8988T (cell line): ENCODE measurements around the gene DLST.
A peak's percentile ranks its signal among the peaks of the same experiment; 100 is the strongest.

ENCODE experiments used
- DNase-seq: peaks from one replicate; pipeline ENCODE4 v3.0.0; 2011

The DLST gene

DNA sequence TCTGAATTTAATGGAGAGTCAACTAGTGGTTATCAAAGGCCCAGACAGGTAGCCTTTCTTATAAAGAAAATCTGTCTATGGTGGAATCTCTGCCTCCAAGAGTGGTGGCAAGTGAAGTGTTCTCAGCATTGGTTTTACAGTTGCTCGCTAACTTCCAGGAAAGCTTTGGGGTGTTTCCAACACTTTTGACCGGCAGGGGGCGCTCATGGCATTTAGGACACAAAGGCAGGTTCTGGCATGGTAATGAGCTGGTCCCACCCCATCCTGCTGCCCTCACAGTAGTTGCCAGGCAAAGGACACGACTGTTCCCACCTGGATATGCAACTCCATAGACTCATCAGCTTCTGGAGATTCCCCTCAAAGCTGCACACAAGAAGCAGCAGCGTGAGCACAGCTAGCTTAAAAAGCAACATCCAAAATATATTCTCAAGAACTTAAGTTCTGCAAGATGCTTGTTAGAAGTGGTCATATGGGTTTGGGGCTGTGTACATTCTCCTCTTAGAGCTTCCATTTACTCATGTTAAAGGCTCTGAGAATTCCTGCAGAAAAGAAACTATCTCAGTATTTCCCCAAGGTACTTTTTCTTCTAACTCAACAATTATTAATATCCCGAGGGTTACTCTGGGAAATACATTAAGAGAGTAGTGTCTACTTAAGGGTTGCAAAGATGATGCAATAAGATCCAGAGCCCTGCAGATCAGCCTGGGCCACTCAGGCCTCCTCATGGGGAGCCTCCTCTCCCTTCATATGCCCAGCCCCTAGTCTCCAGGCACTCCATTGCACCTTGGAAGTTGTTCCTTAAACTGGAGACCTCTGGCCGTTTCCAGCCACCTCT, 20.6 kb upstream of the DLST start:
- DNase-seq = peak; percentile 47

- DNase-seq = no peak
Measured at GRCh38 chr14:74861734-74862090, 20.0 kb upstream of the DLST start.

DNA sequence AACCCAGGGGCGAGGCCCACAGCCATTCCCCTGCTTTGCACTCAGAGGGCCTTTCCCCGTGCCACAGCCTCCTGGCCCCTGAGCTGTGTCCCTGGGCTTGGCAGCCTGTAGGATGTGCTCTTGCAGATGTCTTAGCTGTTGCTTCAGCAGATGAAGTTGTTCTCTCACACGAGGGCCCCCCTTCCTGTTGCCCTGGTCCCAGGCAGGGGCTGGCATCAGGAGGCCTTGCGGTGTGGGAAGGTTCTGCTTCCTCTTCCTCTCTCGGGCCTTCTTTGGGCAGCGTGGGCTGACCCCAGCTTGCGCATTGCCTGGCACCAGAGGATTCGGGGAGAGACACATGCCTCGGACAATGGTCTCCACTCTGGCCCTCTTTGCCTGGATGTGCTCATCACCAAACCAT, 18.4 kb upstream of the DLST start:
- DNase-seq = no peak

DNA sequence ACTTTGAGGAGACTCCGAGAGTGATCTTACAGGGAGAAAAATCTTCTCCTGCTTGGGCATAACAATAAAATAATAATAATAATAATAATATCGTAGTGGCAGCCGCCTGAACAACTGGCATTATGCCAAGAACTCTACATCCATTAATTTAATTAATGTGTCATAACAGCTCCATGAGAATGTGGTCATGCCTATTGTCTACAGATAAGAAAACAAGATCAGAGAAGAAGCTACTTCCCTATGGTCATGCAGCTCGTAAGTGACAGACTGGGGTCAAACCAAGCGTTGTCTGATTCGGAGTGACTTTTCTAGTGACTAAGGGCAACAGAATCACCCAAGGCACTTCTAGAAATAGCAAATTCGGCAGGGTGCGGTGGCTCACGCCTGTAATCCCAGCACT, 17.5 kb upstream of the DLST start:
- DNase-seq = no peak

GRCh38 chr14:74865156-74865555, 16.6 kb upstream of the DLST start:
- no peak for DNase-seq

GRCh38 chr14:74866708-74867389, 14.9 kb upstream of the DLST start:
- DNase-seq = no peak

GRCh38 chr14:74867673-74868072, 14.0 kb upstream of the DLST start:
- DNase-seq = no peak

- DNase-seq = no peak
Measured at GRCh38 chr14:74868739-74869138, 13.0 kb upstream of the DLST start.

DNA sequence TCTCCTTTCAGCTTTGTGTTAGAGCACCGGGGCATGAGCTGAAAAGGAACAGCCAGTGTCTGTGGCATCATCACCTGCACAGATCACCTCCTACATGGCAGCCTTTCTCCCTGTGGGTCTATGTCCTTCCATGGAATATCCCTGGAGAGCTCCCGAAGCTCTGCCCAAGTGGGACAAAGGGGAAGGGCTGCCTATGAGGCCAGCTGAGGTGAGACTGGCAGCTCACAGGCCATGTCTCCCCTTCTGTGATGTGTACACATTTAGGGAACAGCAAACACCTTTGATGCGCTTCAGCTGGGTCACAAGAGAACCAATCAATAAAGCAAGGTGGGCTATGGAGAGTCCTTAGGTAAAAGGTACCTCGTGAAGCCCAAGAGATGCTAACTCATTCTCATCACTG, 9.9 kb upstream of the DLST start:
- DNase-seq = no peak

DNA sequence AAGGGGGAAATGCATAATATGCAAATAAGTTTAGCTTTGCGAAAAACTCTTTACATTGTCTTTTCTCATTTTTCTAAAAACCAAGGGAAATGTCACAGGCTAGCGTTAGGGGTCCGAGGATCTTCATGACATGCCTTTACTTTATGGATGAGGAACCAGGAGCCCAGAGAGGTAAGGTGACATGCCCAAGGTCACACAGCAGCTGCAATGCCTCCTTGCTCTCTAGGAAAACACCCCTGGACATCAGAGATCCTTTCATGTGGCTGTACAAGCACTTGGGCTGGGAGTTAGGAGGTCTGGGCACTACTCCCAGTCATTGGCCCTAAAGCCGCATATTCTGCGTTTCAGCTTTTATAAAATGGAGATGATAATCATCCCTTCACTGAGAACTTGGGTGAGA, 6.5 kb upstream of the DLST start:
- DNase-seq = no peak

GRCh38 chr14:74875941-74876913, 5.5 kb upstream of the DLST start, which contains the start of gene PROX2:
Gene PROX2, minus strand, starts transcription at chr14:74876145. Its CDS starts 12,311 bp downstream, at chr14:74863834.
- no peak for DNase-seq

DNA sequence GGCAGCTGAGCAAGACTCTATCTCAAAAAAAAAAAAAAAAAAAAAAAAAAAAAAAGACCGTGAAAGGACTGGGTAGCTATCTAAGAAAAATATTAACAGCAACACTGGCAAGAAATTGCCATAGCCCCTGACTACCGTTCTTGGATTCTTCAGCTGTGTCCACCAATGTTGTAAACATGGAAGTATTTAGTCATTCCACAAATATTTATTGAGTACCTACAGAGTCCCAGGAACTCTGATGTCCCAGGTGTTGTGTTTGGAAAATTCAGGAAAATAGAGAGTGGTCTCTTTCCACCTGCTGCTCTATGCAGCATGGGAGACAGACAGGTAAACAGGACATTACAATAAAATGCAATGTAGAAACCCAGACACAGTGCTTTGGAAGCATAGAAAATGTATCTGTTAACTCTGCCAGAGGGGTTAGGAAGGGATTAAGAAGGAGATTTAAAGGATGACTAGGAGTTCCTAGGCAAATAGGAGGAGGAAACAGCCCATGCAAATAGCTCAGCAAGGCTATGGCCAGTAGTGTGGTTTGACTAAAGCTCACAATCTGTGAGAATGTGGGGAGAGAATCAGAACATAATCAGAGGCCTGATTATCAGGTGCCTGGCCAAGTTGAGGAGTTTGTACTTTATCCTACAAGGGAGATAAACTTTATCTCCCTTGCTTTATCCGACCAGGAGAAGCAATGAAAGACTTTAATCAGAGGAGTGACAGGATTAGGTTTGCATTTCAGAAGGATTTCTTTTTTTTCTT, 2.1 kb upstream of the DLST start:
- no peak for DNase-seq

GRCh38 chr14:74882103-74882920, 596 bp downstream of the DLST start:
- peak; percentile 51 for DNase-seq

DNA sequence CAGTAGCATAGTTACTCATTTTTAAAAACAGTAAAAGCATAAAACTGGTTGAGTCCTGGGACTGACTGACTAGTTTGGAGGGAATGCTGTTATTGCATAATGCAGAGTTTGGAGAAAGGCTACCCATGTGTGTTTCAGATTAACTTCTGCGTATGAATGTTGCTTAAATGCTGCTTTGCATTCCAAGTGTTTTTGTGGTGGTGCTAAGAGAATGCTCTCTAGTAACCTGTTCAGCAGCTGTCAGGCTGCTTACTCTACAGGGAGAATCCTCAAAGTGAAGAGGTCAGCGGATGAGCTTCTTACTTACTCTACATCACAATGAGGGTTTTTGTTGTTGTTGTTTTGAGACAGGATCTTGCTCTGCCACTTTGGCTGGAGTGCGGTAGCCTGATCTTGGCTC, 4.3 kb downstream of the DLST start:
- DNase-seq = no peak

DNA sequence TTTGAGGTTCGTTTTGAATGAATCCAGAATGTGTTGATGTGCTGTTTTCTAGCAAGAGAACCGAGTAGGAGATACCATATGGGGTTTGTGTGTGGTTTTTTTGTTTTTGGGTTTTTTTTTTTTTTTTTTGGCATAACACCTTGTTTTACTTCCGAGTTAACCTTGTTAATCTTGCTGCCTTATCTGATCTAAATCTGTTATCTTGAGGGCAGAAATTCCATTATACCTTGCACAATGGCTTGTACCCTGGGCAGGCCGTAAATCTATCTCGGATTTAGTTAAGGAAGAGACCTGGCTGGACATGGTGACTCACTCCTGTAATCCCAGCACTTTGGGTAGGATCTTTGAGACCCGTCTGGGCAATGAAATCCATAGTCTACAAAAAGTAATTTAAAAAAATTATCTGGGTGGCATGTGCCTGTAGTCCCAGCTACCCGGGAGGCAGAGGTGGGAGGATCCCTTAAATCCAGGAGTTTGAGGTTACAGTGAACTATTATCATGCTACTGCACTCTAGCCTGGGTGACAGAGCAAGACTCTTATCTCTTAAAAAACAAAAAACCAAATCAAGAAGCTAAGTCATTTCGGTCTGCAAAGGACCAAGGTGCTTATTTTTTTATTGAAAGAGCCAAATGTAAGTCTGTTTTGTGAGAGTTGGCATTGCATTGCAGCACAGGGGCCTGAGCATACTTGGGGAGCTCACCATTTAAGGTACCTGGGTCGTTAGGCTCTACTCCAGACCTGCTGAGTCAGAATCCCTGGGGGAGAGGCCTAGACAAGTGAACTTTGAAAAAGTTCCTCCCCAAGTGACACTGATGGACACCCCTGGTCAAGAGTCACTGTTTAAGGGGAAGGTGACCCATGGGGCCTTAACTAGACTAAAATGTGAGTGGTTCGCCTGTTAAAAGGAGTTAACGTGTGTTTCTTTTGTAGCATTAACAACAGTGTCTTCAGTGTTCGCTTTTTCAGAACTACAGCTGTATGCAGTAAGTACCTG, 6.7 kb downstream of the DLST start:
- DNase-seq = no peak

- DNase-seq = no peak
Measured at GRCh38 chr14:74890262-74890661, 8.5 kb downstream of the DLST start.

DNA sequence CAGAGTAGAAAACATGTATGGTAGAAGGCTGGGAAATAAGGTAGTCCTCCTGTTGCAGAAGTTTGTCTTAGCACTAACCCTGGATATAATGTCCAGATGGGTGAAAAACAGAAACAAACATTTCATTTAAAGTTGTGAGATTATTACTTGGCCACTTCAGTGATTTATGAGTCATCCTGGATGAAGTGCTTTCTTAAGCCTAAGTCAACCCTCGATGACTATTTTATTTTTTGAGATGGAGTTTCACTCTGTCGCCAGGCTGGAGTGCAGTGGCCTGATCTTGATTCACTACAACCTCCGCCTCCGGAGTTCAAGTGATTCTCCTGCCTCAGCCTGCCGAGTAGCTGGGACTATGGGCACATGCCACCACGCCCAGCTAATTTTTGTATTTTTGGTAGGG, 10.2 kb downstream of the DLST start:
- DNase-seq = no peak

DNA sequence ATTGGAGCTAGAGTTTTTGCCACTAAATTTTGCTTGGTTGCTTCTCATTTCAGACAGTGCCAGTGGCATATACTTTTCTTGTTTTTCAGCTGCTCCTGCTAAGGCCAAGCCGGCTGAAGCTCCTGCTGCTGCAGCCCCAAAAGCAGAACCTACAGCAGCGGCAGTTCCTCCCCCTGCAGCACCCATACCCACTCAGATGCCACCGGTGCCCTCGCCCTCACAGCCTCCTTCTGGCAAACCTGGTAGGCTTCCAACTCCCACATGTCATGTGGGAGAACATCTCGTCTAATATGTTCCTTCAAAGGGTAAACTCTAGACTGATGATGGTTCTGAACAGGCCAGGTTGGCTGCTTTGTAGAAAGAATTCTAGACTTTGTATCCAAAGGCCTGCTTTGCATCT, 11.0 kb downstream of the DLST start:
- DNase-seq = no peak

DNA sequence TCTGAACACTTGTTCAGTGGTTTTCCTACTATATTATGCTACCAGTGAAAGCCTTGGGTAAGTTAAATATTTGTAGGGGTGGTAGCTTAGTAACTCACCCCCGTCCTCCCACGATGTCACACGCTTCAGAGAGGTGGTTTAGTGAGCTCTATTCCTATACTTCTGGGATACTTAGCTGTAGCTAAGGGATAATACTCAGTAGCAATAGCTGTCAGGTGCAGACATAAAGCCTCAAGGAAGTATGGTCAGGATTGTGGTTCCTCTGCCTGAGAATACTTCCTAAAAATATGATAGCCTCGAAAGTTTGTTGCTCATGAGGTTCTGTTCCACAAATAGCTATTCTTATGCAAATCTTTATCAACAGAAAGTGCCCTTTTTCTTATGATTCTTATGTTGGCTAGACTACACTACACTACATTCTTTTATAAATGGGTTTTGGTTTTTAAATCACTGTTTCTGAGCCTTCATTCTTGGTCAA, 11.9 kb downstream of the DLST start:
- no peak for DNase-seq

GRCh38 chr14:74896400-74896799, 14.7 kb downstream of the DLST start:
- no peak for DNase-seq
